ENCODE data around the gene TMEM151B.
A peak's percentile ranks its signal among the peaks of the same experiment; 100 is the strongest.

TMEM151B gene

GRCh38 chr6:44278774-44279697, 8.8 kb downstream of the TMEM151B start:
- no peak for DNase-seq (ENCODE audit: low spot score)

- no peak for DNase-seq (ENCODE audit: low spot score)
Measured at GRCh38 chr6:44284121-44284520, 13.9 kb downstream of the TMEM151B start.

- no peak for DNase-seq (ENCODE audit: low spot score)
Measured at GRCh38 chr6:44284867-44285266, 14.6 kb downstream of the TMEM151B start.

- DNase-seq (ENCODE audit: low spot score) = no peak
Measured at GRCh38 chr6:44285552-44286284, 15.5 kb downstream of the TMEM151B start.

GRCh38 chr6:44286285-44286565, 16.0 kb downstream of the TMEM151B start:
- no peak for DNase-seq (ENCODE audit: low spot score)

- no peak for DNase-seq (ENCODE audit: low spot score)
Measured at GRCh38 chr6:44286747-44287146, 16.5 kb downstream of the TMEM151B start.

- DNase-seq (ENCODE audit: low spot score) = no peak
Measured at GRCh38 chr6:44289726-44290260, 19.5 kb downstream of the TMEM151B start.

- no peak for DNase-seq (ENCODE audit: low spot score)
Measured at GRCh38 chr6:44291841-44292240, 21.6 kb downstream of the TMEM151B start.

- DNase-seq (ENCODE audit: low spot score) = no peak
Measured at GRCh38 chr6:44292661-44293365, 22.6 kb downstream of the TMEM151B start.

- DNase-seq (ENCODE audit: low spot score) = no peak
Measured at GRCh38 chr6:44294832-44295791, 24.9 kb downstream of the TMEM151B start.

- DNase-seq (ENCODE audit: low spot score) = peak; percentile 18
Measured at GRCh38 chr6:44297063-44298038, 27.1 kb downstream of the TMEM151B start.

- DNase-seq (ENCODE audit: low spot score) = no peak
Measured at GRCh38 chr6:44298055-44298803, 28.0 kb downstream of the TMEM151B start.

GRCh38 chr6:44298864-44299263, 28.6 kb downstream of the TMEM151B start:
- no peak for DNase-seq (ENCODE audit: low spot score)

GRCh38 chr6:44300292-44300823, 30.1 kb downstream of the TMEM151B start:
- no peak for DNase-seq (ENCODE audit: low spot score)

GRCh38 chr6:44301106-44301505, 30.9 kb downstream of the TMEM151B start:
- DNase-seq (ENCODE audit: low spot score) = no peak

- DNase-seq (ENCODE audit: low spot score) = no peak
Measured at GRCh38 chr6:44301782-44302564, 31.7 kb downstream of the TMEM151B start.

GRCh38 chr6:44302856-44303255, 32.6 kb downstream of the TMEM151B start:
- no peak for DNase-seq (ENCODE audit: low spot score)

- DNase-seq (ENCODE audit: low spot score) = no peak
Measured at GRCh38 chr6:44303842-44304241, 33.6 kb downstream of the TMEM151B start.
